Nephron progenitor cell (in vitro differentiated cells): Measurements from ENCODE around the gene NTNG2.
A peak's percentile ranks its signal among the peaks of the same experiment; 100 is the strongest.

Experiments used
- DNase-seq: peaks from one replicate; pipeline ENCODE4 v3.0.0; 2021
- H3K27ac Mint-ChIP-seq: 2 replicates; pipeline ENCODE4 v1.8.0; 2021; ENCODE audit warnings: mild to moderate bottlenecking, moderate library complexity, mixed read lengths
- H3K27me3 Mint-ChIP-seq: 2 replicates; pipeline ENCODE4 v1.8.0; 2021; ENCODE audit warnings: mild to moderate bottlenecking, low read depth, mixed read lengths; ENCODE audit not compliant: poor library complexity
- H3K36me3 Mint-ChIP-seq: 2 replicates; pipeline ENCODE4 v1.8.0; 2021; ENCODE audit warnings: low read depth, mixed read lengths
- H3K4me1 Mint-ChIP-seq: 2 replicates; pipeline ENCODE4 v1.8.0; 2021; ENCODE audit warnings: mixed read lengths
- H3K4me3 Mint-ChIP-seq: 2 replicates; pipeline ENCODE4 v1.8.0; 2021; ENCODE audit warnings: mild to moderate bottlenecking, moderate library complexity, mixed read lengths
- H3K9me3 Mint-ChIP-seq: 2 replicates; pipeline ENCODE4 v1.8.0; 2021; ENCODE audit warnings: mild to moderate bottlenecking, moderate library complexity, mixed read lengths
- TF ChIP-seq, protein P1 (sequence below): fragments of 200-600 bp; sonication (generic); IDR thresholded peaks from 2 replicates; pipeline ENCODE4 v1.5.0; 2021; ENCODE audit warnings: antibody characterized with exemption

The NTNG2 gene, protein sequence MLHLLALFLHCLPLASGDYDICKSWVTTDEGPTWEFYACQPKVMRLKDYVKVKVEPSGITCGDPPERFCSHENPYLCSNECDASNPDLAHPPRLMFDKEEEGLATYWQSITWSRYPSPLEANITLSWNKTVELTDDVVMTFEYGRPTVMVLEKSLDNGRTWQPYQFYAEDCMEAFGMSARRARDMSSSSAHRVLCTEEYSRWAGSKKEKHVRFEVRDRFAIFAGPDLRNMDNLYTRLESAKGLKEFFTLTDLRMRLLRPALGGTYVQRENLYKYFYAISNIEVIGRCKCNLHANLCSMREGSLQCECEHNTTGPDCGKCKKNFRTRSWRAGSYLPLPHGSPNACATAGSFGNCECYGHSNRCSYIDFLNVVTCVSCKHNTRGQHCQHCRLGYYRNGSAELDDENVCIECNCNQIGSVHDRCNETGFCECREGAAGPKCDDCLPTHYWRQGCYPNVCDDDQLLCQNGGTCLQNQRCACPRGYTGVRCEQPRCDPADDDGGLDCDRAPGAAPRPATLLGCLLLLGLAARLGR

DNA sequence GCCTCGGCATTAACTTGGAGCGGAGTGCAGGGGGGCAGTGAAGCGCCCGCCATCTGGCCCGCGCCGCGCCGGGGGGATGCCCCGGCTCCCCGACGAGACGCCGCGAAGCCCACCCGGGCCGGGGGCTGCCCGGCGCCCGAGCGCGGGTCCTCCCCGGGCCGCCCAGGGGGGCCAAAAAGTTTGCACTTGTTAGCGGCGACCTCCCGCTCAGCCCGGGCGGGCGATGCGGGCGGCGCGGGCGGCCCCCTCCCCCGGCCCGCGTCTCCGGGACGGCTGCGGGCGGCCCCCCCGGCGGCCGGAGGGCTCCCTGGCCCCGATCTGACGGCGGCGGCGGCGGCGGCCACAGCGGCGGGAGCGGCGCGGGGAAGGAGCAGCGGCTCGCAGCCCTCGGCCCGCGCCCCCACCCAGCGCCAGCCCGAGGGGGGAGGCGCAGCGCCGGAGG, at the start of gene NTNG2:
Gene NTNG2, plus strand, starts transcription at position 316 of the 442 bp plus-strand sequence. CDS start 4,774 bp downstream, outside the sequence.
- no peaks in the 10 kb centered on the region for H3K9me3 Mint-ChIP-seq
- peaks cover 96% of the 10 kb centered on the region for H3K27me3 Mint-ChIP-seq
- TF ChIP-seq, protein P1, sequence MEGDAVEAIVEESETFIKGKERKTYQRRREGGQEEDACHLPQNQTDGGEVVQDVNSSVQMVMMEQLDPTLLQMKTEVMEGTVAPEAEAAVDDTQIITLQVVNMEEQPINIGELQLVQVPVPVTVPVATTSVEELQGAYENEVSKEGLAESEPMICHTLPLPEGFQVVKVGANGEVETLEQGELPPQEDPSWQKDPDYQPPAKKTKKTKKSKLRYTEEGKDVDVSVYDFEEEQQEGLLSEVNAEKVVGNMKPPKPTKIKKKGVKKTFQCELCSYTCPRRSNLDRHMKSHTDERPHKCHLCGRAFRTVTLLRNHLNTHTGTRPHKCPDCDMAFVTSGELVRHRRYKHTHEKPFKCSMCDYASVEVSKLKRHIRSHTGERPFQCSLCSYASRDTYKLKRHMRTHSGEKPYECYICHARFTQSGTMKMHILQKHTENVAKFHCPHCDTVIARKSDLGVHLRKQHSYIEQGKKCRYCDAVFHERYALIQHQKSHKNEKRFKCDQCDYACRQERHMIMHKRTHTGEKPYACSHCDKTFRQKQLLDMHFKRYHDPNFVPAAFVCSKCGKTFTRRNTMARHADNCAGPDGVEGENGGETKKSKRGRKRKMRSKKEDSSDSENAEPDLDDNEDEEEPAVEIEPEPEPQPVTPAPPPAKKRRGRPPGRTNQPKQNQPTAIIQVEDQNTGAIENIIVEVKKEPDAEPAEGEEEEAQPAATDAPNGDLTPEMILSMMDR: no peak

DNA sequence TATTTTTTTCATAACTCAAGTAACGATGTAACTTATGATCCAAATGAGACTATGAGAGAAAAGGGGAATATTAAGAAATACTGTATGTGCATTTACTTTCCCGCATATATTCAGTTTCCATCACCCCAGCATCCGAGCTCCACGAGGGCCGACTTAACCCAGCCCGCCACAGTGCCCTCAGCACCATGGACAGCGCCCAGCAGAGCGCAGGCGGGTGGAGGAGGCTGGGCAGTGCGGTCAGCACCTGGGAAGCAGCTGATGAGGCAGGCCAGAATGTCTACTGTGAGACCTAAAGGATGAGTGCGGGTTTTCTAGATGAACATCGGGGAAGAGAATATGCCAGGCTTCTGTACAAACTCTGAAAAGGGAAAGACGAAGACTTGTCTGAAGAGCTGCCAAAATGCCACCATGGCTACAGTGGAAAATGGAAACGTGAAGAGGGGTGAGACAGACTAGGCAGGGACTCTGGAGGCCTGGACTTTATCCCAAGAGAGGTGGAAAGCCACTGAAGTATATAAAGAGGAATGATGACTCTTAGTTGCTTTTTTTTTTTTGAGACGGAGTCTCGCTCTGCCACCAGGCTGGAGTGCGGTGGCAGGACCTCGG, 47.7 kb upstream of the NTNG2 start:
- TF ChIP-seq, protein P1: no peak

More for the DNA sequence above, at the start of gene NTNG2:
- H3K4me3 Mint-ChIP-seq: peak within 1 kb of the TSS; percentile 92
- H3K4me1 Mint-ChIP-seq: peaks cover 38% of the 10 kb centered on the region
- no peak within 1 kb of the TSS for H3K27ac Mint-ChIP-seq
- peak; percentile 49 for DNase-seq
- H3K36me3 Mint-ChIP-seq: no peaks in the 10 kb centered on the region

DNA sequence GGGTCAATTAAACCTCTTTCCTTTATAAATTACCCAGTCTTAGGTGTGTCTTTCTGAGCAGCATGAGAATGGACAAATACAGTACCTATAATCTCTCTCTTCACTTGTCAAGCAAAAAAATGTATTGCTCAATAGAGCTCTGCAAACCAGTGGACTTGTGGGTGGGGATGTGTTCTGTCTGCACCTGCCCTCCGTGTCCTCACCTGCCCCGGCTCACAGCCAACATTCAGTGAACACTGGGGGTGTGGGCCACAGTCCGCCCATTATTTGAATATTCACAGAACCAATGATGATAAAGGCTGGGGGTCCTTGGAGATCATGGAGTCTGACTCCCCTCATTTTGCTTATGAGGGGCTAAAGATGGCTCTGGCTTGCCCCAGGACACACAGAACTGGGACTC, 45.3 kb upstream of the NTNG2 start:
- H3K4me1 Mint-ChIP-seq: no peaks in the 10 kb centered on the region
- DNase-seq: no peak
- no peak overlapping the region for H3K27ac Mint-ChIP-seq
- H3K36me3 Mint-ChIP-seq: no peaks in the 10 kb centered on the region
- no peak overlapping the region for H3K4me3 Mint-ChIP-seq
- H3K9me3 Mint-ChIP-seq: no peaks in the 10 kb centered on the region
- peaks cover 73% of the 10 kb centered on the region for H3K27me3 Mint-ChIP-seq
- TF ChIP-seq, protein P1: no peak

More for the DNA sequence above, 47.7 kb upstream of the NTNG2 start:
- Mint-ChIP-seq H3K4me3 (no peak overlapping the region), H3K27me3 (peaks cover 84% of the 10 kb centered on the region), H3K36me3 (no peaks in the 10 kb centered on the region), H3K27ac (no peak overlapping the region), H3K4me1 (no peaks in the 10 kb centered on the region), H3K9me3 (no peaks in the 10 kb centered on the region)
- peak; percentile 97 for DNase-seq

DNA sequence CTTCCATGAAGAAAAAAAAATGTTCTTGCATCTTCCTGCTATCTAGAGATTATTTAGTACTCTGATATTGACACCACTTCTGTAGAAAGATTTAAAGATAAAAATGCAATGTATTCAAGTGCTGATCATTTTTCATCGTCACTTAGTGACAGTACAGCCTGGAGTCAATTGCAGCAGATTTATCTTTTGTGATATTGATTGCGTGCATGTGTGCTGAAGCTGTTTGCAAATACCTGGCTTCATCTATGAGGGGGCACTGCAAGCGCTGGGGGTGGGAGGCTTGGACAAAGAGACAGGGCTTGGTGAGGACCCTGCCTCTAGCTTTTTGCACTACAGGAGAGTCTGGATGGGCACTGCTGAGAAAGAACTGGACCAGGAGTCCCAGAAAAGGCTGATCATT, 44.2 kb upstream of the NTNG2 start:
- Mint-ChIP-seq H3K4me1 (no peaks in the 10 kb centered on the region), H3K4me3 (no peak overlapping the region), H3K27ac (no peak overlapping the region), H3K36me3 (no peaks in the 10 kb centered on the region), H3K9me3 (no peaks in the 10 kb centered on the region), H3K27me3 (peaks cover 73% of the 10 kb centered on the region)
- TF ChIP-seq, protein P1: no peak
- no peak for DNase-seq

DNA sequence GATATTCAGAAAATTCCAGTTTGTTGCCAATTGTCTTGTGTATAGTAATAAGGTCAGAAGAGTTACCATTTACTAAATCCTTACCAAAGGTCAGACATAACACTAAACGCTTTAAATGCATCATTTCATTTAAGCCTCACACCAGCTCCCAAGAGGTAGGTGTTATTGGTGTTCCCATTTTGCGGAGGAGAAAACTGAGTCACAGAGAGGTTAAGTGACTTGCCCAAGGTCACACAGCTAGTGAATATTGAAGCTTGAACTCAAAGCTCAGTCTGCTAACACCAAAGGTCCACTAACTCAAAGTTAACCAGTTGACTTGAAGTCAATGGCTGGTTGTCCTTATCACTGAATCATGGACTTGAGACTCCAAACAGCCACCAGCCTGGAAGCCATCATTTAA, 40.8 kb upstream of the NTNG2 start:
- H3K9me3 Mint-ChIP-seq: no peaks in the 10 kb centered on the region
- H3K27me3 Mint-ChIP-seq: peaks cover 79% of the 10 kb centered on the region
- no peak for DNase-seq
- no peak overlapping the region for H3K27ac Mint-ChIP-seq
- no peaks in the 10 kb centered on the region for H3K36me3 Mint-ChIP-seq
- TF ChIP-seq, protein P1: no peak
- H3K4me1 Mint-ChIP-seq: no peaks in the 10 kb centered on the region
- H3K4me3 Mint-ChIP-seq: no peak overlapping the region
